IPS-18a (cell line): ENCODE data around the gene GPR157.
"Not testable (repeated sequence)": the region's sequence is repeated elsewhere in the genome, so short reads cannot be mapped to it uniquely, and the experiment has no call there.

Source experiments
- H3K27ac ChIP-seq: one replicate; pipeline ENCODE4 v1.5.1; 2013; ENCODE audit warnings: low read length
- H3K27me3 ChIP-seq: one replicate; pipeline ENCODE4 v1.6.1; 2013; ENCODE audit warnings: mild to moderate bottlenecking, low read length; ENCODE audit not compliant: control insufficient read depth, insufficient read depth
- H3K36me3 ChIP-seq: one replicate; pipeline ENCODE4 v1.6.1; 2013; ENCODE audit warnings: low read depth, low read length; ENCODE audit not compliant: control insufficient read depth
- H3K4me1 ChIP-seq: one replicate; pipeline ENCODE4 v1.6.1; 2013; ENCODE audit warnings: low read depth, low read length; ENCODE audit not compliant: control insufficient read depth
- H3K4me3 ChIP-seq: one replicate; pipeline ENCODE4 v1.5.1; 2013; ENCODE audit warnings: low read length
- H3K9ac ChIP-seq: one replicate; pipeline ENCODE4 v1.6.1; 2013; ENCODE audit warnings: mild to moderate bottlenecking, low read length, moderate library complexity
- H3K9me3 ChIP-seq: one replicate; pipeline ENCODE4 v1.6.1; 2013; ENCODE audit warnings: low read depth, low read length; ENCODE audit not compliant: control insufficient read depth

Gene GPR157

GRCh38 chr1:9160079-9160717, 31.3 kb upstream of the GPR157 start:
- no peaks in the 10 kb centered on the region for H3K27me3 ChIP-seq
- H3K27ac ChIP-seq, result no peak overlapping the region
- no peaks in the 10 kb centered on the region for H3K36me3 ChIP-seq
- H3K9ac ChIP-seq, result no peak overlapping the region
- no peak overlapping the region for H3K4me3 ChIP-seq
- no peaks in the 10 kb centered on the region for H3K9me3 ChIP-seq
- peaks cover 7% of the 10 kb centered on the region for H3K4me1 ChIP-seq

- no peaks in the 10 kb centered on the region for H3K27me3 ChIP-seq
- no peaks in the 10 kb centered on the region for H3K9me3 ChIP-seq
- H3K36me3 ChIP-seq, result peaks cover 8% of the 10 kb centered on the region
- H3K4me3 ChIP-seq, result no peak overlapping the region
- no peaks in the 10 kb centered on the region for H3K4me1 ChIP-seq
- no peak overlapping the region for H3K27ac ChIP-seq
- no peak overlapping the region for H3K9ac ChIP-seq
Measured at GRCh38 chr1:9155879-9156278, 27.0 kb upstream of the GPR157 start.

- not testable (repeated sequence) for H3K4me3 ChIP-seq, H3K4me1 ChIP-seq, H3K27ac ChIP-seq, H3K9me3 ChIP-seq, H3K9ac ChIP-seq, H3K27me3 ChIP-seq
- peaks cover 11% of the 10 kb centered on the region for H3K36me3 ChIP-seq
Measured at GRCh38 chr1:9155405-9155804, 26.5 kb upstream of the GPR157 start.

- H3K4me1 ChIP-seq, result no peaks in the 10 kb centered on the region
- peaks cover 13% of the 10 kb centered on the region for H3K36me3 ChIP-seq
Measured at GRCh38 chr1:9153152-9153551, 24.2 kb upstream of the GPR157 start.

GRCh38 chr1:9152535-9152934, 23.6 kb upstream of the GPR157 start:
- H3K9me3 ChIP-seq, result no peaks in the 10 kb centered on the region
- H3K36me3 ChIP-seq, result peaks cover 13% of the 10 kb centered on the region
- H3K4me1 ChIP-seq, result no peaks in the 10 kb centered on the region
- H3K27ac ChIP-seq, result no peak overlapping the region
- no peaks in the 10 kb centered on the region for H3K27me3 ChIP-seq
- H3K9ac ChIP-seq, result no peak overlapping the region
- no peak overlapping the region for H3K4me3 ChIP-seq

More at GRCh38 chr1:9153152-9153551, 24.2 kb upstream of the GPR157 start:
- Histone ChIP-seq H3K27me3 (no peaks in the 10 kb centered on the region), H3K27ac (no peak overlapping the region), H3K9me3 (no peaks in the 10 kb centered on the region), H3K4me3 (no peak overlapping the region), H3K9ac (no peak overlapping the region)

- no peaks in the 10 kb centered on the region for H3K27me3 ChIP-seq
- H3K36me3 ChIP-seq, result peaks cover 13% of the 10 kb centered on the region
- H3K27ac ChIP-seq, result no peak overlapping the region
- no peaks in the 10 kb centered on the region for H3K9me3 ChIP-seq
- H3K9ac ChIP-seq, result no peak overlapping the region
- H3K4me1 ChIP-seq, result no peaks in the 10 kb centered on the region
- no peak overlapping the region for H3K4me3 ChIP-seq
Measured at GRCh38 chr1:9151328-9151860, 22.5 kb upstream of the GPR157 start.

- Histone ChIP-seq H3K27me3 (no peaks in the 10 kb centered on the region), H3K4me1 (no peaks in the 10 kb centered on the region), H3K36me3 (peaks cover 13% of the 10 kb centered on the region), H3K9ac (no peak overlapping the region), H3K9me3 (no peaks in the 10 kb centered on the region), H3K27ac (no peak overlapping the region), H3K4me3 (no peak overlapping the region)
Measured at GRCh38 chr1:9150582-9151327, 21.9 kb upstream of the GPR157 start.

GRCh38 chr1:9149837-9150581, 21.1 kb upstream of the GPR157 start:
- Histone ChIP-seq H3K36me3 (peaks cover 13% of the 10 kb centered on the region), H3K9ac (no peak overlapping the region), H3K4me3 (no peak overlapping the region), H3K9me3 (no peaks in the 10 kb centered on the region), H3K27me3 (no peaks in the 10 kb centered on the region), H3K4me1 (no peaks in the 10 kb centered on the region), H3K27ac (no peak overlapping the region)

GRCh38 chr1:9149151-9149550, 20.2 kb upstream of the GPR157 start:
- H3K4me1 ChIP-seq, result no peaks in the 10 kb centered on the region
- no peak overlapping the region for H3K27ac ChIP-seq
- H3K9me3 ChIP-seq, result no peaks in the 10 kb centered on the region
- H3K4me3 ChIP-seq, result no peak overlapping the region
- peaks cover 13% of the 10 kb centered on the region for H3K36me3 ChIP-seq
- H3K27me3 ChIP-seq, result no peaks in the 10 kb centered on the region
- H3K9ac ChIP-seq, result no peak overlapping the region

GRCh38 chr1:9146156-9146555, 17.3 kb upstream of the GPR157 start:
- Histone ChIP-seq H3K4me1 (no peaks in the 10 kb centered on the region), H3K4me3 (no peak overlapping the region), H3K27ac (no peak overlapping the region), H3K9ac (no peak overlapping the region), H3K36me3 (peaks cover 7% of the 10 kb centered on the region), H3K9me3 (no peaks in the 10 kb centered on the region), H3K27me3 (no peaks in the 10 kb centered on the region)

- no peaks in the 10 kb centered on the region for H3K4me1 ChIP-seq
- no peak overlapping the region for H3K9ac ChIP-seq
- no peak overlapping the region for H3K27ac ChIP-seq
- no peaks in the 10 kb centered on the region for H3K27me3 ChIP-seq
- H3K9me3 ChIP-seq, result no peaks in the 10 kb centered on the region
- no peak overlapping the region for H3K4me3 ChIP-seq
- H3K36me3 ChIP-seq, result peaks cover 5% of the 10 kb centered on the region
Measured at GRCh38 chr1:9145714-9146113, 16.8 kb upstream of the GPR157 start.
